Sigmoid colon (tissue), 4 donors: Measurements from ENCODE around the gene PRMT9.

Experiments used
- EP300 ChIP-seq, 4 donors: sonication (generic); formaldehyde crosslinking; IDR thresholded peaks; one replicate each; pipeline ENCODE4 v1.6.1; 2017; ENCODE audit warnings: antibody characterized with exemption in 4 of 4
- POLR2AphosphoS5 ChIP-seq, 4 donors: sonication (generic); formaldehyde crosslinking; IDR thresholded peaks; one replicate each; pipeline ENCODE4 v1.6.1; 2017; ENCODE audit warnings: antibody characterized with exemption in 4 of 4

DNA sequence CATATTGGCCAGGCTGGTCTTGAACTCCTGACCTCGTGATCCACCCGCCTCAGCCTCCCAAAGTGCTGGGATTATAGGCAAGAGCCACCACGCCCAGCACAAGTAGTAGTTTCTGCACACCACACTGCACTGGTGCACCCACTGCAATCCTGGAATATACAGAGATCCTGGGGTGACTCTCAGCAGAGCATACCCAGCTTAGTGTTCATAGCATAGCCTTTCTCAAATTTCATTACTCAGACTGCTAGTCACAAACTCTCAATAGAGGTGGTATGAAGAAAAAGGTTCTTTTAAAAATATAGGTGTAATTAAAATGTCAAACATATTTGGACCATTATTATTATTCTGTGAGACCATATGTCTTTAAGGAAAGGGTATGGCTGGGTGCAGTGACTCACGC, 41.7 kb upstream of the PRMT9 start:
- TF ChIP-seq EP300 (IDR thresholded peaks at IDR 0.05) (no peak), POLR2AphosphoS5 (IDR thresholded peaks at IDR 0.05) (no peak)
